ENCODE results near the gene OGDH.

Gene OGDH

DNA sequence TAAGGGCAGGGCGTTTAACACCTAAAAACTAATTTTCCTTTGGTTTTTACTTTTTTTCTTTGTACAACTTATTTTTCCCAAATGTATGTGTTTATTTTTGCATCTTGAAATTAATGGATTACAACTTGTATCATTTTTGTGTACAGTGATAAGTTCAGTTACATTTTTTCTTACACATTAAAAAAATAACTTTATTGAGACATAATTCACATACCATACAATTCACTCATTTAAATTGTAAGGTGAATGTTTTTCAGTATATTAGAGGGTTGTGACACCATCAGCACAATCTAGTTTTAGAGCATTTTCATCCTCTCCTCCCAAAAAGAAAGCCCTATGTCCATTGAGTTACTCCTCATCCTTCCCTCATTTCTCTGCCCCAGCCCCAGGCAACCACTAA is 11.6 kb downstream of the OGDH start:
- DNase-seq (ENCODE audit: low read depth): no peak

- no peak for DNase-seq (ENCODE audit: low read depth)
These were observed 12.3 kb downstream of the OGDH start for GRCh38 chr7:44618753-44619152.

- no peak for DNase-seq (ENCODE audit: low read depth)
These were observed 14.8 kb downstream of the OGDH start for GRCh38 chr7:44621034-44621749.

DNA sequence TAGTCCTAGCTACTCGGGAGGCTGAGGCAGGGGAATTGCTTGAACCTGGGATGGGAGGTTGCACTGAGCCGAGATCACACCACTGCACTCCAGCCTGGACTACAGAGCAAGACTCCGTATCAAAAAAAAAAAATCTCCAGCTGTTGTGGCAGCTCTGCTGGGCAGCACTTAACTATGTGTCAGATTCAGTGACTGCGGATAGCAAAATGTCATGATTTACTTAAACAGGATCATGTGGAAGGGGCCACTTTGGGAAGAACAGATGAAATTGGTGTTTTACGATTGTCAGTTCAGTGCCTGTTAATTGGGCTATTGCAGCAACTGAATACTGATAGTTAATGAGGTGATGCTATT is 15.3 kb downstream of the OGDH start:
- no peak for DNase-seq (ENCODE audit: low read depth)

GRCh38 chr7:44622342-44623151 is 16.1 kb downstream of the OGDH start:
- no peak for DNase-seq (ENCODE audit: low read depth)

DNA sequence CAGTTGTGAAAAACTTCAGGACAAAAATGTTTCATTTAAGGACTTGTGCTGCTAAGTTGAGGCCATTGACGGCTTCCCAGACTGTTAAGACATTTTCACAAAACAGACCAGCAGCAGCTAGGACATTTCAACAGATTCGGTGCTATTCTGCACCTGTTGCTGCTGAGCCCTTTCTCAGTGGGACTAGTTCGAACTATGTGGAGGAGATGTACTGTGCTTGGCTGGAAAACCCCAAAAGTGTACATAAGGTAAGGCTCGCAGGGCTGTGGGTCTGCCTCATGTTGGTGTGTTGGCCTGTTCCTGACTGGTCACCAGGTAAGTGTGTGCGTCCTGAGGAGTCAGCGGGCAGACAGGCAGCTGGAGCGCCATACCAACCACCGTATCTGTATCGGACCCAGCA is 17.9 kb downstream of the OGDH start:
- DNase-seq (ENCODE audit: low read depth): no peak

GRCh38 chr7:44625526-44626471 is 19.4 kb downstream of the OGDH start:
- DNase-seq (ENCODE audit: low read depth): no peak

GRCh38 chr7:44626620-44627019 is 20.2 kb downstream of the OGDH start:
- no peak for DNase-seq (ENCODE audit: low read depth)

GRCh38 chr7:44629829-44630522 is 23.5 kb downstream of the OGDH start:
- DNase-seq (ENCODE audit: low read depth): no peak

DNA sequence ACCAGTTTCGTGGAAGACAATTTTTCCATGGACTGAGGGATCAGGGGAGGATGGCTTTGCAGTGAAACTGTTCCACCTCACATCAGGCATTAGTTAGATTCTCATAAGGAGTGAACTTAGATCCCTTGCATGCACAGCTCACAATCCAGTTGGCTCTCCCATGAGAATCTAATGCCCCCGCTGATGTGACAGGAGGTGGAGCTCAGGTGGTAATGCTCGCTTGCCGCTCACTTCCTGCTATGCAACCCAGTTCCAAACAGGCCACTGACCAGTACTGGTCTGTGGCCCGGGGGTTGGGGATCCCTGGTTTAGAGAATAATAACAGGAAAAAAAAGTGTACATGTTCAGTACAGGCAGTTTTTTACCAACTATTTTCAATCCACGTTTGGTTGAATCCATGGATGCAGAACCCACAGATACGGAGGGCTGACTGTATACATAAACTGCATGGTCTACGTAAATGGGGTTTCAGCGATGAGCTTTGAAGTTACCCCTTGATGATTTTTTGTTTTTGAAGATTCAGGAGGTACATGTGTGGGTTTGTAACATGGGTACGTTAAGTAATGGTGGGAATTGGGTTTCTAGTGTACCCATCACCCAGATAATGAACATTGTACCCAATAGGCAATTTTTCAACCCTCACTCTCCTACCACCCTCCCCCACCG is 24.5 kb downstream of the OGDH start:
- no peak for DNase-seq (ENCODE audit: low read depth)

DNA sequence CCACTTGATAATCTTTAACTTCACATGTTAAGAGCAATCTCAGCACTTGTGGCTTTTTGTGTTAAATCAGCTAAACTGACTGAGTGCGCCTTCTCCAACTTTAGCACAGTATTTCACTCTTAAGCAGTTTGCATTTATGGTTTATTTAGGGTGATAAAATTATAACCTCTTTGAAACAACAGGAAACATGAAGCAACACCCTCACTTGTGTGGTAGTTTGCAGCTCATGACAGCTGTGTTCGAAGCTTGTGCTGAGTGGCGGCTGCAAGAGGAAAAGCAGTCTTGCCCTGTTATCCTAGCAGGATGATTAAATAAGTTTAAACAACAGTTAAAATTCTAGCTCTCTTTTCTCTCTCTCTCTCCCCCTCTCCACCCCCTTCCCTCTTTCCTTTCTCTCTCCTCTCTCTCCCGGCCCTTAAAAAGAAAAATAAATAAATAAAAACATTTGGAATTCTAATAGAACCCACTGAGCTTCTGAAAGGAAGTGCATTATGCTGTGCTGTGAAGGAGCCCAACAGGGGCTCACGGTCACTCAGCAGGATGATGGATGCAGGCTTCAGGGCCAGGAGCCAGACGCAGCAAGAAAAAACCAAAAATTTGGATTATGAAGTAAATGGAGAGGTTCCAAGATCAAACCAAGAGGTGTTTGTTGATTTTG is 25.2 kb downstream of the OGDH start:
- no peak for DNase-seq (ENCODE audit: low read depth)

- no peak for DNase-seq (ENCODE audit: low read depth)
These were observed 25.8 kb downstream of the OGDH start for GRCh38 chr7:44632196-44632595.

- no peak for DNase-seq (ENCODE audit: low read depth)
These were observed 27.1 kb downstream of the OGDH start for GRCh38 chr7:44633254-44634186.

DNA sequence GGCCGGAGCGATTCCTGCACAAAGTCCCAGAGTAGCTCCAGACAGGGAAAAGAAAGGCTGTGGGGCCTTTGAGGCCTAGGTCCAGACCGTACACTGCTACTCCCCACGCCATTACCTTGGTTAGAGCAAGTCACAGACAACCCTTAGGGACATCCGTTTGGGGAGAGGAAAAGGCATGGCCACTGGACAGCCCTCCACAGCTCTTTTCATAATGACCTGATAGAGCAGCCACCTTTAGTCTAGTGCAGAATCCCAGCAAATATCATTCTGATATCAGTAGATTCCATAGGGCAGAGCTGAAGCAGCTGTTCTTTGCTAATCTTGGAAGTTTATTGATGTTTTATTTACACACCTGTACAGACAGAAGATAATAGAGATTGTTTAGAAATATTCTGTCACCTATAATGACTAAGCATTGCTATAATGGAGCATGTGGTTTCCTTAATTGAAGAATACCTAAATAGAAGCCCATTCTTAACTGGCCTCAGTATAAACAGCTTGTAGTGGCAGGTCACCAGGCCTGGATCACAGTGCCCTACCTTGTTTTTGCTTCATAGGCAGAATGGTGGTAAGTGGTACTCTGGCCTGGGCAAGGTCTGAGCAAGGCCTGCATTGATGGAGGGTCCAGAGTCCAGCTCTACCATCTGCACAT is 27.9 kb downstream of the OGDH start:
- no peak for DNase-seq (ENCODE audit: low read depth)

GRCh38 chr7:44634839-44635591 is 28.6 kb downstream of the OGDH start:
- DNase-seq (ENCODE audit: low read depth): no peak

DNA sequence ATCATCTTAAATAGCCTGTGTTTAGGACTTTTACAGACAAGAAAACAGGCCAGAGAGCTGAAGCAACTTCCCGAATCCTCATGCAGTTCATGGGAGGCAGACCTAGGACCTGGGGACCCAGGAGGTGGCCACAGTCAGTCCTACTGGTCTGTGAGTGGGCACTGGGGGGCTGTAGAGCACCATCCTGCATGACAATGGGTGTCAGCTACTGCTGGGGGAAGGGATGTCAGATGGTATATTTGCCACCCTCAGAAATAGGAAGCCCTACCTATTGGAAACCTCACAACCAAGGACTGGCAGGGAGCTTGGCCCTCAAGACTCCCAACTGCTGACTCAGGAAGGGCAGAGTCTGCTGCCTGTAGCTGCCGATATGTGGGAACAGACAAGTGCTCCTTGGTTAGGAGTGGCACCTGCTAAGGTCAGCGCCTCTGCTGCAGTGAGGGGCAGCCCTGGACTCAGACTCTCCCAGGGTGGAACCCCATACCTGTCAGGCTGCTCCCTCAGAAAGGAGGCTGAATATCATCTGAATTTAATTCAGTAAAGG is 29.7 kb downstream of the OGDH start:
- no peak for DNase-seq (ENCODE audit: low read depth)

GRCh38 chr7:44636926-44637325 is 30.5 kb downstream of the OGDH start:
- no peak for DNase-seq (ENCODE audit: low read depth)

Data from stimulated activated CD8-positive, alpha-beta memory T cell treated with anti-CD3 and anti-CD28 coated beads, Interleukin-12 subunit alpha, Interleukin-12 subunit beta, amount 100 ng/mL, for 4 hours (primary cell).